ENCODE results near the gene DEXI.

- TF ChIP-seq REST (IDR thresholded peaks at IDR 0.05; ENCODE audit: insufficient read depth in 1 of 2, low read depth in 2 of 2, low read length in 2 of 2) (no peak), POLR2AphosphoS5 (IDR thresholded peaks at IDR 0.05; ENCODE audit: low read depth, low read length) (no peak), SIN3A (IDR thresholded peaks at IDR 0.05; ENCODE audit: borderline replicate concordance, insufficient read depth, low read length) (no peak), TAF1 (IDR thresholded peaks at IDR 0.05; ENCODE audit: borderline replicate concordance, insufficient read depth, low read length) (no peak), FOXP2 (optimal IDR thresholded peaks at IDR 0.05; ENCODE audit: borderline replicate concordance, extremely low read depth, extremely low read length, insufficient read depth) (no peak)
Measured at GRCh38 chr16:10938321-10938720, 3.9 kb downstream of the DEXI start.

All from PFSK-1 (cell line).